Type B pancreatic cell (in vitro differentiated cells): ENCODE data around the gene MAU2. TPM values are rescaled to one million over a fixed set of nuclear protein-coding genes. Genes with fewer than 3 reads are reported as not detected.

Source experiments
- DNase-seq: peaks from one replicate; pipeline ENCODE4 v3.0.0; 2021; ENCODE audit warnings: mixed read lengths; ENCODE audit not compliant: unreplicated experiment; ENCODE audit errors: extremely low spot score
- H3K27ac Mint-ChIP-seq: 2 replicates; pipeline ENCODE4 v1.8.0; 2021; ENCODE audit warnings: mild to moderate bottlenecking, mixed read lengths
- H3K27me3 Mint-ChIP-seq: 2 replicates; pipeline ENCODE4 v1.8.0; 2021; ENCODE audit warnings: mixed read lengths
- H3K36me3 Mint-ChIP-seq: 2 replicates; pipeline ENCODE4 v1.8.0; 2021; ENCODE audit warnings: mixed read lengths
- H3K4me1 Mint-ChIP-seq: one replicate; pipeline ENCODE4 v1.8.0; 2021; ENCODE audit warnings: mixed read lengths; ENCODE audit not compliant: unreplicated experiment
- H3K4me3 Mint-ChIP-seq: 2 replicates; pipeline ENCODE4 v1.8.0; 2021; ENCODE audit warnings: mild to moderate bottlenecking, mixed read lengths
- H3K9me3 Mint-ChIP-seq: 2 replicates; pipeline ENCODE4 v1.8.0; 2021; ENCODE audit warnings: mixed read lengths
- total RNA-seq: library from RNA; stranded (reverse); gene quantifications from 2 replicates; pipeline ENCODE4 v1.2.1, GENCODE V29; 2021; ENCODE audit warnings: low replicate concordance
- TF ChIP-seq, protein P1 (sequence below): fragments of 200-600 bp; sonication (generic); conservative IDR thresholded peaks from 2 replicates; pipeline ENCODE4 v1.5.0; 2021; ENCODE audit warnings: antibody characterized with exemption, mild to moderate bottlenecking

MAU2 gene
- total RNA-seq, 1 donor from 2014 or later: 83.3 TPM

DNA sequence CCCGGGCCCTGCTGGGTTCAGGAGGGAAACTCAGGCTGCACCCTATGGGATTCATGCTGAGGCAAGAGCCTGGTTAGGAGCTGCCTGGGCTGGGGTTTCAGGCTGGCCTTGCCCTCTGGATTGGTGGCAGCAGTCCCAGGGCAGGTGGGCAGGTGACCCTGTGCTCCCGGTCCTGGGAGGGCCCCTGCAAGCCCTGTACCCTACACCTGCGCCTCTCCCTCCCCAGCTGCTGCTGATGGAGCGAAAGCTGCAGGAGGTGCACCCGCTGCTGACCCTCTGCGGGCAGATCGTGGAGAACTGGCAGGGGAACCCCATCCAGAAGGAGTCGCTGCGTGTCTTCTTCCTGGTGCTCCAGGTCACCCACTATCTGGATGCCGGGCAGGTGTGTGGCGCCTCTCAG, 20.4 kb downstream of the MAU2 start:
- Mint-ChIP-seq H3K27me3 (no peaks in the 10 kb centered on the region), H3K4me1 (no peaks in the 10 kb centered on the region), H3K4me3 (no peak overlapping the region), H3K36me3 (peaks cover 7% of the 10 kb centered on the region), H3K27ac (no peak overlapping the region), H3K9me3 (no peaks in the 10 kb centered on the region)
- DNase-seq: no peak
- TF ChIP-seq, protein P1, sequence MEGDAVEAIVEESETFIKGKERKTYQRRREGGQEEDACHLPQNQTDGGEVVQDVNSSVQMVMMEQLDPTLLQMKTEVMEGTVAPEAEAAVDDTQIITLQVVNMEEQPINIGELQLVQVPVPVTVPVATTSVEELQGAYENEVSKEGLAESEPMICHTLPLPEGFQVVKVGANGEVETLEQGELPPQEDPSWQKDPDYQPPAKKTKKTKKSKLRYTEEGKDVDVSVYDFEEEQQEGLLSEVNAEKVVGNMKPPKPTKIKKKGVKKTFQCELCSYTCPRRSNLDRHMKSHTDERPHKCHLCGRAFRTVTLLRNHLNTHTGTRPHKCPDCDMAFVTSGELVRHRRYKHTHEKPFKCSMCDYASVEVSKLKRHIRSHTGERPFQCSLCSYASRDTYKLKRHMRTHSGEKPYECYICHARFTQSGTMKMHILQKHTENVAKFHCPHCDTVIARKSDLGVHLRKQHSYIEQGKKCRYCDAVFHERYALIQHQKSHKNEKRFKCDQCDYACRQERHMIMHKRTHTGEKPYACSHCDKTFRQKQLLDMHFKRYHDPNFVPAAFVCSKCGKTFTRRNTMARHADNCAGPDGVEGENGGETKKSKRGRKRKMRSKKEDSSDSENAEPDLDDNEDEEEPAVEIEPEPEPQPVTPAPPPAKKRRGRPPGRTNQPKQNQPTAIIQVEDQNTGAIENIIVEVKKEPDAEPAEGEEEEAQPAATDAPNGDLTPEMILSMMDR: no peak

DNA sequence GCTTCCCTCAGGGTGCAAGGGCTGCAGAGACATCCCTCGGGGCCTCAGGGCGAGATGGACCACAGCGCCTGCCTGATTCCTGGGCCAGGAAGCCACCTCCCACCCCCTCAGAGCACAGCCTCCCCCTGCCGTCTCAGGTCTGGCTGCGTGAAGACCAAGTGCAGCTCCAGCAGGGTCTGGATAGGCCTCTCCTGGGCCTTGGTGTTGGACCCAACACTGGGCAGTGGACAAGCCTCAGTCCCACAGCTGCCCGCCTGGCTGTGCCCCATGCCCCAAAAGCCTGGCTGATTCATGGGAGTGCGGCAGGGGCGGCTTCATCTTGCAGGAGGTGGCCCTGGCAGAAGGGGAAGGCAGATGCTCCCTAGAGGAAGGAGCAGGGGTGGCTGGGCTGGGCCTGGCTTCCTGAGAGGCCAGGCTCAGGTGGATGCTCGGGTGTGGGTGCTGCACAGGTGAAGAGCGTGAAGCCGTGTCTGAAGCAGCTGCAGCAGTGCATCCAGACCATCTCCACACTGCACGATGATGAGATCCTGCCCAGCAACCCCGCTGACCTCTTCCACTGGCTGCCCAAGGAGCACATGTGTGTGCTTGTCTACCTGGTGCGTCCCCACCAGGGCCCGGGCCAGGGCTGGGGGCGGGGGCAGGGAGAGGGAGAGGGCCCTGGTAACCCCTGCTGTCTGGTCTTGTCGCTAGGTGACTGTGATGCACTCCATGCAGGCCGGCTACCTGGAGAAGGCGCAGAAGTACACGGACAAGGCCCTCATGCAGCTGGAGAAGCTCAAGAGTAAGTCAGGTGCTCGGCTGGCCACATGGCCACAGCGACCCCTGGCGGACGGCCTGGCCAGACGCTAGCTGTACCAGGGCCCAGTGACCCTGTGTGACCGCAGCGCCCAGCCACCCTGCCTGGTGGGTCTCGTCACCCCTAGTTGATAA, 21.7 kb downstream of the MAU2 start:
- peaks cover 10% of the 10 kb centered on the region for H3K36me3 Mint-ChIP-seq
- peak overlapping the region; percentile 31 for H3K27ac Mint-ChIP-seq
- no peaks in the 10 kb centered on the region for H3K9me3 Mint-ChIP-seq
- DNase-seq: peak; percentile 87
- H3K4me3 Mint-ChIP-seq: no peak overlapping the region
- no peaks in the 10 kb centered on the region for H3K27me3 Mint-ChIP-seq
- no peaks in the 10 kb centered on the region for H3K4me1 Mint-ChIP-seq
- TF ChIP-seq, protein P1: peak; percentile 95

DNA sequence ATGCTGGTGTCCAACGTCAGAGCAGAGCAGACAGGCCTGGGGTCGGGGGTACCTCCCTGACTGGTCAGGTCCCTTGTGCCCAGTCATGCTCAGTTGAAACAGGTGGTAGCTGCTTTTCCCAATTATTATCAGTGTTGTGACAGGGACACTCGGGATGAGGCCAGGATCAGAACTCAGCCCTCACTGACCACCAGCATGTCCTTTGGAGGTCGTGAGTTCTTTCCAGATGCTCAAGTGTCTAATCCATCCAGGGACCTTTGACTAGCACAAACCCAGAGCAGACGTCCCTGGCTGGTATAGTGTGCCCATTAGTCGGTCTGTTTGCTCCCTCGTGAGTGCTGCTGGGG, 22.4 kb downstream of the MAU2 start:
- Mint-ChIP-seq H3K36me3 (peaks cover 10% of the 10 kb centered on the region), H3K9me3 (no peaks in the 10 kb centered on the region), H3K27ac (peak overlapping the region; percentile 31), H3K4me1 (no peaks in the 10 kb centered on the region), H3K27me3 (no peaks in the 10 kb centered on the region), H3K4me3 (no peak overlapping the region)
- TF ChIP-seq, protein P1: peak; percentile 48
- no peak for DNase-seq

DNA sequence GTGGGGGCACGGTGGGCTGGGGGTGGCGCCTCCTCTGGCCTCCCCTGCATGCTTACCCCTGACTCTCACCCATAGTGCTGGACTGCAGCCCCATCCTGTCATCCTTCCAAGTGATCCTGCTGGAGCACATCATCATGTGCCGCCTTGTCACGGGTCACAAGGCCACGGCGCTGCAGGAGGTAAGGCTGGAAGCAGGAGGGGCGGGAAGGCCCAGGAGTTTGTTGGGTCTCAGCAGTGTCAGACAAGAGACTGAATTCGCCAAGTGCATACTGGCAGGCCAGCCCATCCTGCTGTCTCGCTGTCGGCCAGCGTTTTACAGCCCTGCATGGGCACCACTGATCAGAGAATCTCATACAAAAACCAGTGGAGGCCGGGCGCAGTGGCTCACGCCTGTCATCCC, 23.1 kb downstream of the MAU2 start:
- DNase-seq: no peak
- Mint-ChIP-seq H3K27ac (no peak overlapping the region), H3K27me3 (no peaks in the 10 kb centered on the region), H3K4me1 (no peaks in the 10 kb centered on the region), H3K4me3 (no peak overlapping the region), H3K36me3 (peaks cover 3% of the 10 kb centered on the region), H3K9me3 (no peaks in the 10 kb centered on the region)
- TF ChIP-seq, protein P1: no peak

DNA sequence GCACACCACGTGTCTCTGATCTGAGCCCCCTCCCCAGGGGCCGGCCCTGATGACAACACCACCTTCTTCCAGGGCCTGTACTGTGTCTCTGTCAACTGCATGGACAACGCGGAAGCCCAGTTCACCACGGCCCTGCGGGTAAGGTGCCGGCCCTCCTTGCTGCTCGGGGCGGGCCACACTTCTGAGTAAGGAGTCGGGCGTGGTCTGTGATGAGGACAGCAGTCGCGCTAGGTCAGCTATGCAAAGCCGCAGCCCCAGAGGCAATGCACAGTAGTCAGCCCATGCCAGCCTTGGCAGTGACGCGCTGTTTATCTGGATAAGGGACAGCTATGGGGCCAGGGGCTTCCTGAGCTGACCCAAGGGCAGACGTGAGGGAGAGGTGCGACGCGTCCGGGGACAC, 24.6 kb downstream of the MAU2 start:
- no peaks in the 10 kb centered on the region for H3K9me3 Mint-ChIP-seq
- no peaks in the 10 kb centered on the region for H3K27me3 Mint-ChIP-seq
- peaks cover 3% of the 10 kb centered on the region for H3K36me3 Mint-ChIP-seq
- DNase-seq: no peak
- no peak overlapping the region for H3K4me3 Mint-ChIP-seq
- TF ChIP-seq, protein P1: no peak
- H3K4me1 Mint-ChIP-seq: no peaks in the 10 kb centered on the region
- no peak overlapping the region for H3K27ac Mint-ChIP-seq
